Measurements from ENCODE around the gene B3GALNT2. TPM values are rescaled to one million over a fixed set of nuclear protein-coding genes. Genes with fewer than 3 reads are reported as not detected.

B3GALNT2 gene
- total and polyA plus RNA-seq, 2 of the 8 experiments (the other 6 are each of a cell fraction or from before 2014, with no cell fraction given): 15.4 to 39.4 TPM

GRCh38 chr1:235427447-235427846, 76.8 kb downstream of the B3GALNT2 start:
- no peak overlapping the region for H2BK15ac ChIP-seq (ENCODE audit: low read length)
- 84% methylated on average over 4 of the region's 4 CpGs; no CpG with 5 or more reads in 1 of the 2 experiments for WGBS, 2 experiments (ENCODE audit: extremely low coverage in 1 of 2, insufficient coverage in 1 of 2, insufficient read length in 1 of 2, insufficient replicate concordance in 2 of 2, low coverage in 1 of 2, low lambda C conversion rate in 2 of 2, missing lambda C conversion rate in 1 of 2)
- H3K4me2 ChIP-seq (ENCODE audit: insufficient read depth in 1 of 2, low read depth in 2 of 2, low read length in 2 of 2): no peak overlapping the region
- no peak overlapping the region for H3K9ac ChIP-seq (replicated peaks in 1 of 4; ENCODE audit: extremely low read depth in 1 of 4, low read depth in 3 of 4, low read length in 3 of 4)
- ChIA-PET CTCF (ENCODE audit: partially characterized antibody) (interaction anchor here (1.0 to 6.5 kb wide), 4 partner anchors 9 to 328 kb away, joined by 3 to 47 read pairs (median 4); no protein-coding TSS in a partner anchor), POLR2A (ENCODE audit: partially characterized antibody) (no interaction called here)
- no peaks in the 10 kb centered on the region for H3K23me2 ChIP-seq (ENCODE audit: low read depth, low read length)
- H4K20me1 ChIP-seq (replicated peaks in 1 of 2; ENCODE audit: control insufficient read depth in 1 of 2, insufficient read depth in 2 of 2, low read length in 2 of 2): no peaks in the 10 kb centered on the region
- no peaks in the 10 kb centered on the region for H3K36me3 ChIP-seq (ENCODE audit: control insufficient read depth in 2 of 4, insufficient read depth in 4 of 4, low read length in 3 of 4)
- no peak overlapping the region for H4K5ac ChIP-seq (ENCODE audit: insufficient read length, low read depth, low read length)
- H3K18ac ChIP-seq (ENCODE audit: extremely low read depth, low read length): no peak overlapping the region
- no peaks in the 10 kb centered on the region for H3K27me3 ChIP-seq (replicated peaks in 1 of 4; ENCODE audit: control insufficient read depth in 3 of 4, extremely low read depth in 1 of 4, insufficient read depth in 3 of 4, low read length in 3 of 4)
- no peak overlapping the region for H3K4ac ChIP-seq (replicated peaks; ENCODE audit: insufficient read length, low read depth, low read length)
- H2BK5ac ChIP-seq (ENCODE audit: low read depth, low read length): no peak overlapping the region
- no peak overlapping the region for H3K27ac ChIP-seq (ENCODE audit: low read depth, low read length)
- H3K9me3 ChIP-seq (ENCODE audit: insufficient read depth in 2 of 2, low read depth in 1 of 2, low read length in 1 of 2): no peaks in the 10 kb centered on the region
- no peak overlapping the region for H2BK12ac ChIP-seq (ENCODE audit: low read depth, low read length)
- H3K14ac ChIP-seq (ENCODE audit: insufficient read length): no peak overlapping the region
- no peak for TF ChIP-seq SUZ12 (IDR thresholded peaks at IDR 0.05; ENCODE audit: low read length)
- TF ChIP-seq CTCF (IDR thresholded peaks at IDR 0.05; ENCODE audit: control extremely low read depth in 1 of 3, insufficient read depth in 1 of 3, low read depth in 1 of 3, low read length in 3 of 3): no peak
- no peak for TF ChIP-seq E2F6 (IDR thresholded peaks at IDR 0.05)
- DNase-seq (ENCODE audit: low read depth in 1 of 2, low spot score in 2 of 2) (no peak), FAIRE-seq (no peak)
- no peaks in the 10 kb centered on the region for H3K4me1 ChIP-seq (replicated peaks in 1 of 4; ENCODE audit: control insufficient read depth in 3 of 4, insufficient read depth in 4 of 4, low read length in 3 of 4)
- no peak overlapping the region for H3K4me3 ChIP-seq (ENCODE audit: extremely low read depth in 1 of 4, insufficient read depth in 2 of 4, low read depth in 3 of 4, low read length in 4 of 4)
- H2BK120ac ChIP-seq (replicated peaks; ENCODE audit: low read depth, low read length): no peak overlapping the region
- H3K79me1 ChIP-seq (ENCODE audit: low read depth, low read length): peaks cover 8% of the 10 kb centered on the region
- no peak overlapping the region for H3K23ac ChIP-seq (ENCODE audit: insufficient read length)
- no peak overlapping the region for H4K8ac ChIP-seq (ENCODE audit: extremely low read depth, insufficient read depth, low read length)
- no peaks in the 10 kb centered on the region; a peak in 1 of 4 replicates for H3K79me2 ChIP-seq (ENCODE audit: control insufficient read depth in 1 of 2, insufficient read depth in 2 of 2, low read length in 2 of 2)
- H4K91ac ChIP-seq (replicated peaks; ENCODE audit: insufficient read length, low read length): no peak overlapping the region
- H2AFZ ChIP-seq (ENCODE audit: low read length): no peak overlapping the region
- H2BK20ac ChIP-seq (ENCODE audit: low read length): no peak overlapping the region
- no peak overlapping the region for H2AK5ac ChIP-seq (ENCODE audit: low read depth, low read length)
- no peak overlapping the region for H3K56ac ChIP-seq (replicated peaks; ENCODE audit: insufficient read length, low read depth, low read length)

Data from H1 (cell line).